IPS-NIHi7 (cell line): ENCODE data around the gene MVB12B.

ENCODE experiments used
- DNase-seq: peaks from one replicate; pipeline ENCODE4 v3.0.0; 2012; ENCODE audit warnings: mixed read lengths; ENCODE audit errors: extremely low spot score

MVB12B gene

GRCh38 chr9:126431077-126431742 is 104.6 kb downstream of the MVB12B start:
- no peak for DNase-seq

- DNase-seq = no peak
Observed at GRCh38 chr9:126432659-126433058, 106.0 kb downstream of the MVB12B start.

GRCh38 chr9:126435105-126435504 is 108.5 kb downstream of the MVB12B start:
- no peak for DNase-seq

GRCh38 chr9:126435626-126436025 is 109.0 kb downstream of the MVB12B start:
- DNase-seq = no peak

DNA sequence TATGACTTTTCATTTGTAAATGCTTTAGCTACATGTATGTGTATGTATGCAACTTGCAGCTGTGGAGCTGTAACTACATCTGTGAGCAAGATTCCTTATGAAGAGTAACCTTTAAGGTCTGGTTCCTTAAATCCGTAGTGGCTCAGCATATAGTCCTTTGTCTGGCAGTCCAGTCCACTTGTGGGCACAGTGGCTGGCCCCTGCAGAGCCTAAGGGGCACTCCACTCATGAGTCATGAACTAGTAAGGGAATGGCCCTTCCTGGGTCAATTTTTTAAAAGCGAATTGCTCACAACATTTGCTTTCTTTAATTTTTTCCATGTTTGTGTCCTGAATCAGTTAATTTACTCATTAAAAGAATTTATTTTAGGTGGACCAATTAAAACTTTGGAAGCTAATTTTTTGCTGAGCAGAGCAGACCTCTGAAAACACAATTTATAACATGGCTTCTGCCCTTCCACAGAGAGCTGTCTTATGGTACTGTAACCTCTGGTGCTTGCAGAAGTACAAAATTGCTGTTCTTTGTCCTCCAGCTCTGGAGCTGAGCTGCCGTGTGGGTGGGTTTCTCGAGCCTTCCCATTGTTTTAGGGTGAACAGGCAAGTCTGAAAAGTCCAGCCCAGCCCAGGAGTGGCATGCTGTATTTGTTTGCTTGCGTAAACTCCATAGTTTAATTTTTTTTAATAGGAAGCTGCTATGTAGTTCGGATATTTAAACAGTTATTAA is 110.1 kb downstream of the MVB12B start:
- DNase-seq = no peak

- DNase-seq = no peak
Observed at GRCh38 chr9:126437268-126437666, 110.6 kb downstream of the MVB12B start.

DNA sequence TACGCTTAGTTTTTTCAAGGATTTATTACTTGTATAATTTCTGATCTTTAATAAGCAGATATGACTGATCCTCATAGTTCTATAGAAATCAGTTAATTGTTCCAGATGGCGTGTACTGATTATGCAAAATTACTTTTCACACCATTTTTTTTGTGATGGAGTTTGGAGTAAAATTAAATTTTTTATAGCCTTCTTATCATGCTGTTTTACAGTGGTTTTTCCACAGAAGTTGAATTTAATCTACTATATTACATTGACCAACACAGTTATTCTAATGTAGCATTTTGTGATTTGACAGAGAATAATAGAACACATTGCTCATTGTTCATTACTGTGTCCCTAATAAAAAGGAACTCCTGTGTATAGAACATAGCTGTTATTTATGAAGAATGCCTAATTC is 111.1 kb downstream of the MVB12B start:
- no peak for DNase-seq

DNA sequence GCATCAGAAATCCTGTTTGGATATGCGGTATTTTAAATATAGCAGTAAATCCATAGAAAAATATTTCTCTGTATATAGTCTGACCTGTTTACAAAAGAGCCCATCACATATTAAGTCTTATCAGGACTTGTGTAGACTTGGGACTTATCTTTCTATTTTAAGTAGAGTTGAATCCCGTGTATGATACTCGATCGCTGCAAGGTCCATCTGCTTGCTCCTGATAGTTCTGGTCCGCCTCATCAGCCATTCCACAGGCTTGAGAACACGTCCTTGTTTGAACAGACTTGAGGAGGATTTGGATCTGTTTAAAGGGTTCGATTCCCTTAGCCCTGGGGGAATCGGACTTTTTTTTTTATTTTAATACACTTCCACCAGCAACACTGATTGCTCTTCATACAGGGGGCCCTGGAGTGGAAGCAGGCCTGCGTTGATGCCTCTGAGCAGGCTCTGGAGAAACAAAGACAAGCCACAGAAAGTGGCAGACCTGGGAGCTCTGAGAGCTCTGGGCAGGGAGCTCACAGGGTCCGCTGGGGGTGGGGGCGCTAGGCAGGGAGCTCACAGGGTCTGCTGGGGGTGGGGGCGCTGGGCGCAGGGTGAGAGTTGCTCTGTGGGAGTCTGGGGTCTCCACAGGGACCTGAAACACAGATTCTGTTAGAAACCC is 112.2 kb downstream of the MVB12B start:
- DNase-seq = no peak

DNA sequence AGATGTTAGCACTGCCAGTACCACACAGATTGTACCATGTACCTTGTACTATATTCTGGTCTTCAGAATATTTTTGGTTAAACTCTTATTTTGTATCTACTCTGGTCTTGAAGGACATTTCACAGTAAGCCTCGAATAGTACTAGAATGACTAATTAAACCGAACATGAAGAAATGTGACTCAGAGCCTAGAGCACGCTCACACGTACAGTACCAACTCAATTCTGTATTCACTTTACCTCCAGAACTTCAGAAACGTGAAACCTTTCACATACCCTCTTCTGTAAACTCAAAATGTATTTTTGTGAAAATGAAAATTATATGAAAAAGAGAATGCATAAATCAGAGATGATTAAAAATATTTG is 112.8 kb downstream of the MVB12B start:
- DNase-seq = no peak

- no peak for DNase-seq
Observed at GRCh38 chr9:126439883-126440653, 113.4 kb downstream of the MVB12B start.

DNA sequence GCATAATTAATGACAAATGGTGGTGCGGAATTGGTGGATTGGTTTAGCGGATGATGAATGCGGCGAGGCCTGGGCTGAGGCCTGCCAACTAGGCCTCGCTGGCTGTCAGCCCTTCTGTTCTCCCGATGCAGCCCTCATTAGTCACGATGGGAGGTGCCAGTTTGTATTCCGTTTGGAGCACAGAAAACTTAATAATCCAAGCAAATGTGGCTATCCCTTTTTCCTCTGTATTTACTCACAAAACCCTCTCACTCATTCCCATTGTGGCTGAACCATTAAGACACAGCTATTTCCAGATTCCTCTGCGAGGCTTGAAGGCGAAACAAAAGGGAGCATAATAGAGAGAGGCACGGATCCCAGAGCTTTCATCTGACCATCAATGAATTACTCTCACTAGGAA is 114.3 kb downstream of the MVB12B start:
- DNase-seq = no peak

DNA sequence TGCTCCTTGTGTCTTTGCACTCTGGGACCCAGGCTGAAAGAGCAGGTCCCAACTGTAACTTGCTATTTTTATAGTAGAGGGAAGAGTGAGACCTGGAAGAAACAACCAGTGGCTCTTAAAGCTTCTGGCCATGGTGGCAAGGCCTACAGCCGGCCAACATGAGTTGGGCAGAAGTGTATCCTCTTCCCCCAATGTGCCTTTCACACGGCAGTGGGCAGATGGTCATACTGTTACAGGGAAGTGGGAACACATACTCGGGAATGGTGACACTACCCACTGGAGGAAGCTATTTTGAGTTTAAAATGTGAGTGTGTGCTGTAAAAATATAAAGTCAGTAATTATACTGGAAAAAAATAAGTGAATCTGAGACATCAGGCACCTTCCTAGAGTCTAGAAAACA is 116.0 kb downstream of the MVB12B start:
- no peak for DNase-seq

- no peak for DNase-seq
Observed at GRCh38 chr9:126443144-126443543, 116.5 kb downstream of the MVB12B start.

DNA sequence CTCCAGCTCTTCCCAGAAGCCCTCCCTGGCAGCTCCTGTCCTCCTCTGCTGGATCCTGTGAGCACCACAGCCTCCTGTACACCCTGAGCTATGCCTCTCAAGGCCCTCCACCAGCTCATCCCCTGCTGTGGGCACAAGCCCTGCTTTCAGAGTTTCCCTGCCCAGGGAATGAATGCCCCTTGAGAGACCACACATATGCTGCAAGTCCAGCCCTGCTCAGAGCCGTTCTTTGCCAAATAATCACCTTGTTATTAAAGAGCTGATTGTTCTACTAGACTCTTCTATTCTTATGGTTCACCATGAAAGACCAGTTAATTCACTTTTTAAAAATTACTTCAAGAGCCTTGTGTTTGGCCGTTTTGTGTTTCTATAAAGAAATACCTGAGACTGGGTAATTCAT is 121.5 kb downstream of the MVB12B start:
- DNase-seq = no peak

- no peak for DNase-seq
Observed at GRCh38 chr9:126448865-126449577, 122.4 kb downstream of the MVB12B start.

DNA sequence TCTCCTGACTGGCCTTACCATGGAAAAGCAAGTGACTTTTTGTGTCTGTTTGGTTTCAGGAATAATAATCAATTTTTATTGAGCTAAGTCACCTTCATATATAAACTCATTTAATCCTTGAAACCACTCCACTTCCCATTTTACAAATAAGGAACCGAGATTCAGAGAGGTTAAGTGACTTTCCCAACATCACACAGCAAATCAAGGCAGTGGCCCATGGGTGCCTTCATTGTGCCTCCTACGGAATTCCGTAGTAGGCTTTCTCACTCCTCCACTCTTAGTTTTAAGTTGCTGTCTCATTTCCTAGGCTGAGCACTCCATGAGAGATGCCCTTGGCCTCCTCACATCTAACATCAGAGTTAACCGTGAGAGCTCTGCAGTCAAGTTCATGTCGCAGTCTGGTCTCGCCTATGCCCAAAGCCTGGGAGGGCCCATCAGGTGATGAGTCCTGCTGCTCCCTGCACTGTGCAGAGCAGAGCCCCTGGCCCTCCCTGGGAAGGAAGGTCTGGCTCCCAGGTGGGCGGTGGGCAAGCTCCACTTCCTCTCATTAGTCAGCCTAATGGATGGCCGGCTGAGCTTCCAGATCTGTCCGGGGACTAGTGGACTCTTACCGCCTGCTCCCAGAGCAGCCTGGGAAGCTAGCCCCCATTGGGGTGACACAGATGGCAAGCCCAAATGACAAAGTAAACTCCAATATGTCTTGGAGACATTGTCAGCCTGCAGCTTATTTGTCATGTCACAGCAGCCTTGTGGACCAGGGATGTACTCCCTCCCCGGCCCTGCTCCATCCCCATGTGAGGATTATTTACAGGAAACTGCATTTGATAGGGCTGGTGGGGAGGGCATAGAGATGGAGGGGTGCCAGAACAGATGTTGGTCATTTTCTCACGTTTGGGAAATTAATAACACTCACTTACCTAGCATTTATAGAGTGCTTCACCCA is 123.4 kb downstream of the MVB12B start:
- no peak for DNase-seq

DNA sequence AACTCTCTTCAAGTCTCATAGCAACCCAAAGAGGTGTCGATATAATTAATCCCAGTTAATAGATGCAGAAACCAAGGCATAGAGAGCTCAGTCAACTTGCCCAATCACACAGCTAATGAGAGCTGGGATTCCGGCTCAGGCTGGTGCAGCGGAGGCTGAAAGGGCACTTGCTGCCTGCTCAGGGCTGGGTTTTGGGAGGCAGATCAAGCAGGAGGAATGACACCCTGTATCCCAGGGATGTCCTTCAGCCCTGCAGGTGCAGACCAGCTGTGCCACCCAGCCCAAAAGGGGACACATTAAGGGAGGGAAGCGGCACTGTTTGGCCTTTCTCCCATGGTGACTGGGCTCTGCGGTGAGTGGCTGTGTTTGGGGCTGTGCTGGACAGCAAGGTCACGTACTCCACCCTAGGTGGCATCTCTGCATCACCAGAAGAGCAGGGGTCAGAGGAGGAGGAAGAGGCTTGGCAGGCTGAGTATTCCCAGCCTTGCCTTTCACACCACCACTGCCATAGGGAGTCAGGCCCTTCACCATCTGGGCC is 124.1 kb downstream of the MVB12B start:
- no peak for DNase-seq

DNA sequence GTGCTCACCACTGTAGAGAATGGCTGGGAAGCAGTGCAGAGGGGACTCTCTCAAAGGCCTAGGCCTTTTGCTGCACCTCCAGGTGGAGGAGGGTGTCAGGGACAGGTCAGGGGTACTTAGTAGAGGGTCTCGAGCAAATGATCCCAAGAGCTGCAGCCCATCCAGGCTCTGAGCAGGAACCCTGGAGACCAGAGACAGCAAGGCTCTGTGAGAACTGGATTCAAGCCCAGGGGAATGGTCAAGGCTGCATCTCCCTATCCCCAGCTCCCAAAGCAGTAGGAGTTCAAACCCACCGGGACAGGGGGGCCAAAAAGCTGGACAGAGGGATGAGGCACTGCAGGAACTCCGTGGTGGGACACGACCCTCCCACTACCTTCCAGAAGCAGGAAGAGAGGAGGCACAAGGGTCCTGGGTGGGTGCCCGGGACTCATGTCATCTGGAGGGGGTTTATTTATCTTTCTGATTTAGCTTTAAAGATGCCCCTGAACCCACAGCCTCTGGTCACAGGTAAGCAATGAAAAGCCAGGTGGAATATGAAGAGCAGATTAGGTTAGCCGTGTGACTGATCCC is 124.8 kb downstream of the MVB12B start:
- DNase-seq = no peak

GRCh38 chr9:126452106-126452505 is 125.5 kb downstream of the MVB12B start:
- DNase-seq = no peak
